OCI-LY7 (cell line): ENCODE measurements around the gene FLCN. TPM values are rescaled to one million over a fixed set of nuclear protein-coding genes. Genes with fewer than 3 reads are reported as not detected.

Source experiments
- BruUV-seq: library from RNA; stranded (reverse); fragments of 400-500 nt; replicated peaks from 2 replicates; lab custom pipeline; 2021; lab: Mats Ljungman, UMichigan
- CTCF ChIA-PET: fragments of 300-600 bp; sonication (Branson Sonifier 250); formaldehyde crosslinking; loops from one replicate; lab custom pipeline; 2022; ENCODE audit warnings: antibody characterized with exemption; ENCODE audit not compliant: unreplicated experiment; lab: Charles Lee
- POLR2A ChIA-PET: fragments of 300-600 bp; sonication (Branson Sonifier 250); formaldehyde crosslinking; loops from one replicate; lab custom pipeline; 2022; ENCODE audit warnings: antibody characterized with exemption; lab: Charles Lee
- DNase-seq: peaks from one replicate; pipeline ENCODE4 v3.0.0-alpha.2; 2015; ENCODE audit warnings: low spot score
- H2AFZ ChIP-seq: fragments of 200-600 bp; sonication (generic), shearing (Covaris generic); 2 replicates; pipeline ENCODE4 v1.6.1; 2014; ENCODE audit warnings: mild to moderate bottlenecking, antibody characterized with exemption, low read length, moderate library complexity
- H3K27ac ChIP-seq: fragments of 200-600 bp; sonication (generic); 2 replicates; pipeline ENCODE4 v1.5.1; 2014; ENCODE audit warnings: mixed run types, low read depth, mild to moderate bottlenecking, moderate library complexity, low read length, inconsistent platforms; ENCODE audit not compliant: poor library complexity, severe bottlenecking
- H3K36me3 ChIP-seq: fragments of 200-600 bp; sonication (generic); 2 replicates; pipeline ENCODE4 v1.6.1; 2014; ENCODE audit warnings: mild to moderate bottlenecking, antibody characterized with exemption, low read length, moderate library complexity, mixed read lengths; ENCODE audit not compliant: insufficient read depth
- H3K4me1 ChIP-seq: fragments of 200-600 bp; sonication (generic); 2 replicates; pipeline ENCODE4 v1.5.1; 2014; ENCODE audit warnings: mild to moderate bottlenecking, low read length; ENCODE audit not compliant: insufficient read depth, poor library complexity, severe bottlenecking
- H3K4me2 ChIP-seq: fragments of 200-600 bp; sonication (generic); 2 replicates; pipeline ENCODE4 v1.6.1; 2014; ENCODE audit warnings: mild to moderate bottlenecking, low read length
- H3K4me3 ChIP-seq: fragments of 200-600 bp; sonication (generic); 2 replicates; pipeline ENCODE4 v1.5.1; 2014; ENCODE audit warnings: mild to moderate bottlenecking, low read depth, low read length; ENCODE audit not compliant: poor library complexity, severe bottlenecking
- H3K79me2 ChIP-seq: fragments of 200-600 bp; sonication (generic); 2 replicates; pipeline ENCODE4 v1.6.1; 2016; ENCODE audit warnings: low read depth, mild to moderate bottlenecking, low read length, moderate library complexity, mixed read lengths; ENCODE audit not compliant: insufficient read depth
- H3K9me2 ChIP-seq: fragments of 200-600 bp; sonication (generic); 2 replicates; pipeline ENCODE4 v1.6.1; 2016; ENCODE audit warnings: mild to moderate bottlenecking, low read length, mixed read lengths; ENCODE audit not compliant: insufficient read depth
- H3K9me3 ChIP-seq: fragments of 200-600 bp; sonication (generic); 2 replicates; pipeline ENCODE4 v1.6.1; 2014; ENCODE audit warnings: mild to moderate bottlenecking, mixed run types, low read length, mixed read lengths
- H4K20me1 ChIP-seq: fragments of 200-600 bp; sonication (generic); 2 replicates; pipeline ENCODE4 v1.6.1; 2014; ENCODE audit warnings: mild to moderate bottlenecking, antibody characterized with exemption, low read length, moderate library complexity, mixed read lengths; ENCODE audit not compliant: insufficient read depth
- CTCF ChIP-seq: fragments of 200-600 bp; sonication (generic); conservative IDR thresholded peaks from 2 replicates; pipeline ENCODE4 v1.5.1; 2014; ENCODE audit warnings: mild to moderate bottlenecking, antibody characterized with exemption, low read length, moderate library complexity, mixed read lengths
- EZH2phosphoT487 ChIP-seq: fragments of 200-600 bp; sonication (generic); IDR thresholded peaks from 2 replicates; pipeline ENCODE4 v1.6.1; 2018; ENCODE audit warnings: low read depth, borderline replicate concordance, mild to moderate bottlenecking, mixed run types, antibody characterized with exemption, low read length, moderate library complexity, mixed read lengths
- intact Hi-C: fragments of 100-400 bp; cut with micrococcal nuclease; formaldehyde crosslinking; loops from one replicate; pipeline ENCODE4 v1.10.0; 2022; ENCODE audit not compliant: unreplicated experiment
- total RNA-seq, 2 experiments: library from RNA; depleted of rRNA in 1 of 2; stranded (reverse); fragments of >200 nt in 1 of 2; shearing (Covaris generic) in 1 of 2; gene quantifications; 2 replicates each; pipeline ENCODE4 v1.2.3, GENCODE V29; 2014 to 2022

FLCN gene
- total RNA-seq, 2 experiments from 2014 or later = 20.5 to 20.9 TPM

GRCh38 chr17:17180141-17180603 is 56.8 kb downstream of the FLCN start:
- Histone ChIP-seq H3K36me3 (peaks cover 53% of the 10 kb centered on the region), H3K9me3 (no peaks in the 10 kb centered on the region), H4K20me1 (no peaks in the 10 kb centered on the region), H3K4me1 (peaks cover 21% of the 10 kb centered on the region), H3K79me2 (no peaks in the 10 kb centered on the region), H3K27ac (no peak overlapping the region), H3K4me3 (no peak overlapping the region), H3K9me2 (no peaks in the 10 kb centered on the region), H2AFZ (no peak overlapping the region), H3K4me2 (no peak overlapping the region)
- intact Hi-C loops = no loop called here
- POLR2A ChIA-PET = no interaction called here
- BruUV-seq = no TSS peak
- no peak for TF ChIP-seq CTCF
- no peak for TF ChIP-seq EZH2phosphoT487
- CTCF ChIA-PET = no interaction called here
- DNase-seq = no peak

- ChIA-PET CTCF (no interaction called here), POLR2A (no interaction called here)
- no peak for DNase-seq
- H4K20me1 ChIP-seq = no peaks in the 10 kb centered on the region
- no peak overlapping the region for H3K27ac ChIP-seq
- H2AFZ ChIP-seq = no peak overlapping the region
- BruUV-seq = no TSS peak
- peaks cover 57% of the 10 kb centered on the region for H3K36me3 ChIP-seq
- H3K4me2 ChIP-seq = no peak overlapping the region
- peaks cover 21% of the 10 kb centered on the region for H3K4me1 ChIP-seq
- H3K79me2 ChIP-seq = no peaks in the 10 kb centered on the region
- H3K9me2 ChIP-seq = no peaks in the 10 kb centered on the region
- TF ChIP-seq CTCF = no peak
- no peak for TF ChIP-seq EZH2phosphoT487
- H3K9me3 ChIP-seq = no peaks in the 10 kb centered on the region
- intact Hi-C loops = no loop called here
- H3K4me3 ChIP-seq = no peak overlapping the region
Measured at GRCh38 chr17:17179371-17179827, 57.6 kb downstream of the FLCN start.

- Histone ChIP-seq H3K79me2 (no peaks in the 10 kb centered on the region), H3K36me3 (peaks cover 61% of the 10 kb centered on the region), H3K4me1 (peaks cover 15% of the 10 kb centered on the region), H4K20me1 (no peaks in the 10 kb centered on the region), H3K9me2 (no peaks in the 10 kb centered on the region), H2AFZ (no peak overlapping the region), H3K27ac (no peak overlapping the region), H3K4me3 (no peak overlapping the region), H3K4me2 (no peak overlapping the region), H3K9me3 (no peaks in the 10 kb centered on the region)
- ChIA-PET POLR2A (interaction anchor here (0.7 to 0.8 kb wide), 3 partner anchors 29 to 664 kb away, joined by 3 read pairs; no protein-coding TSS in a partner anchor), CTCF (no interaction called here)
- no peak for DNase-seq
- no peak for TF ChIP-seq CTCF
- no peak for TF ChIP-seq EZH2phosphoT487
- no TSS peak for BruUV-seq
- intact Hi-C loops = no loop called here
Measured at GRCh38 chr17:17177176-17177575, 59.8 kb downstream of the FLCN start.
